ENCODE data around the gene COTL1. TPM values are rescaled to one million over a fixed set of nuclear protein-coding genes. Genes with fewer than 3 reads are reported as not detected.
"Not testable (repeated sequence)": the region's sequence is repeated elsewhere in the genome, so short reads cannot be mapped to it uniquely, and the experiment has no call there.

The COTL1 gene
- total RNA-seq, 1 donor from 2014 or later, result 35.3 TPM

- DNase-seq (ENCODE audit: low read depth) (peak; percentile 94), FAIRE-seq (no peak)
- TF ChIP-seq, protein P1, sequence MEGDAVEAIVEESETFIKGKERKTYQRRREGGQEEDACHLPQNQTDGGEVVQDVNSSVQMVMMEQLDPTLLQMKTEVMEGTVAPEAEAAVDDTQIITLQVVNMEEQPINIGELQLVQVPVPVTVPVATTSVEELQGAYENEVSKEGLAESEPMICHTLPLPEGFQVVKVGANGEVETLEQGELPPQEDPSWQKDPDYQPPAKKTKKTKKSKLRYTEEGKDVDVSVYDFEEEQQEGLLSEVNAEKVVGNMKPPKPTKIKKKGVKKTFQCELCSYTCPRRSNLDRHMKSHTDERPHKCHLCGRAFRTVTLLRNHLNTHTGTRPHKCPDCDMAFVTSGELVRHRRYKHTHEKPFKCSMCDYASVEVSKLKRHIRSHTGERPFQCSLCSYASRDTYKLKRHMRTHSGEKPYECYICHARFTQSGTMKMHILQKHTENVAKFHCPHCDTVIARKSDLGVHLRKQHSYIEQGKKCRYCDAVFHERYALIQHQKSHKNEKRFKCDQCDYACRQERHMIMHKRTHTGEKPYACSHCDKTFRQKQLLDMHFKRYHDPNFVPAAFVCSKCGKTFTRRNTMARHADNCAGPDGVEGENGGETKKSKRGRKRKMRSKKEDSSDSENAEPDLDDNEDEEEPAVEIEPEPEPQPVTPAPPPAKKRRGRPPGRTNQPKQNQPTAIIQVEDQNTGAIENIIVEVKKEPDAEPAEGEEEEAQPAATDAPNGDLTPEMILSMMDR (IDR thresholded peaks at IDR 0.05; ENCODE audit: insufficient read depth, low read length, severe bottlenecking), result no peak
- H3K4me3 ChIP-seq (ENCODE audit: low read depth, low read length), result no peak overlapping the region
- no peaks in the 10 kb centered on the region for H3K27me3 ChIP-seq (ENCODE audit: control insufficient read depth, insufficient read depth, low read length)
- H3K36me3 ChIP-seq (ENCODE audit: control insufficient read depth, insufficient read depth, low read length), result no peaks in the 10 kb centered on the region
Observed at GRCh38 chr16:84520725-84521496, 97.0 kb downstream of the COTL1 start.

DNA sequence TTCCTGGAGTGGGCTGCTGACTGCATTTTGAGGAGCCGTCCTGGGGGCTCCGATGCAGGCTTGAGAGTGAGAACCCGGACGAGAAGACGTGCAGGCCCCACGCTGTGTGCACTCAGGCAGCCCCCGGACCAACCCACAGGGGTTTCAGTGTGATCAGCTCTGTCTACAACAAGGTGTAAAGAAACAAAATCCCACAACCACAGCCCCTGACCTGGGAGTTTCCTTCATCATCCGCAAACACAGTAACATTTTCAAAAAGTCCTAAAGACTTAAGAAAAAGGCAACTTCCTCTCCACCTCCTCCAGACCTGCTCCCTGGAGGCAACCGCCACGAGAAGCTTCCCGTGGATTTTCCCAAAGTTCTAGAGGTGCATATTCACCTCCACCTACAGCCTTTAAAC lies 98.0 kb downstream of the COTL1 start:
- H3K36me3 ChIP-seq (ENCODE audit: control insufficient read depth, insufficient read depth, low read length), result no peaks in the 10 kb centered on the region
- no peak overlapping the region for H3K4me3 ChIP-seq (ENCODE audit: low read depth, low read length)
- DNase-seq (ENCODE audit: low read depth) (no peak), FAIRE-seq (no peak)
- no peaks in the 10 kb centered on the region for H3K27me3 ChIP-seq (ENCODE audit: control insufficient read depth, insufficient read depth, low read length)
- TF ChIP-seq, protein P1 (IDR thresholded peaks at IDR 0.05; ENCODE audit: insufficient read depth, low read length, severe bottlenecking), result no peak

DNA sequence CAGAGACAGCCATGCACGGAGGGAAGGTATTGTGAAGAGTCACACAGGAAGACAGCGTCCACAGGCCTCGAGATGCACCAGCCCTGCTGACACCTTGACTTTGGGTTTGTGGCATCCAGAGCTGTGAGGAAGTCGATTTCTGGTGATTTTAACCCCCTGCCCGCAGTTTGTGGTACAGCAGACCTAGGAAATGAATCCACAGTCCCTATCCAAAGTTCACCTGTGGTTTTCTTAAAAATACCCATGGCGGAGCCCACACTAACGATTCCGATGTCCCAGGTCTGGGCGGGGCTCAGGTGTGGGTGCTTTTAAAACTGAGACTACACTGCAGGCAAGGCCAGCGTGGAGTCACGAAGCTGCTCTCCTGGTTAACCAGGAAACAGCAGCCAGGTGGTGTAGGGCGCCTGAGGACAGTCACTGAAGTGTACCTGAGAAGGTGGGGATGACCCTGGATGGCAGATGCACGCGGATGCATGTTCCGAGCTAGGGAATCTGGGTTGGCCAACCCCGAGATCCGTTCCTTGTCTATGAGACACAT lies 99.0 kb downstream of the COTL1 start:
- no peaks in the 10 kb centered on the region for H3K36me3 ChIP-seq (ENCODE audit: control insufficient read depth, insufficient read depth, low read length)
- TF ChIP-seq, protein P1 (IDR thresholded peaks at IDR 0.05; ENCODE audit: insufficient read depth, low read length, severe bottlenecking), result no peak
- DNase-seq (ENCODE audit: low read depth) (no peak), FAIRE-seq (no peak)
- no peak overlapping the region for H3K4me3 ChIP-seq (ENCODE audit: low read depth, low read length)
- no peaks in the 10 kb centered on the region for H3K27me3 ChIP-seq (ENCODE audit: control insufficient read depth, insufficient read depth, low read length)

GRCh38 chr16:84518220-84518619 lies 99.7 kb downstream of the COTL1 start:
- H3K4me3 ChIP-seq (ENCODE audit: low read depth, low read length); H3K36me3 ChIP-seq (ENCODE audit: control insufficient read depth, insufficient read depth, low read length); H3K27me3 ChIP-seq (ENCODE audit: control insufficient read depth, insufficient read depth, low read length); FAIRE-seq: not testable (repeated sequence)
- peak; percentile 78 for DNase-seq (ENCODE audit: low read depth)

GRCh38 chr16:84517366-84517765 lies 100.5 kb downstream of the COTL1 start:
- no peaks in the 10 kb centered on the region for H3K36me3 ChIP-seq (ENCODE audit: control insufficient read depth, insufficient read depth, low read length)
- H3K27me3 ChIP-seq (ENCODE audit: control insufficient read depth, insufficient read depth, low read length), result no peaks in the 10 kb centered on the region
- no peak overlapping the region for H3K4me3 ChIP-seq (ENCODE audit: low read depth, low read length)
- TF ChIP-seq, protein P1 (IDR thresholded peaks at IDR 0.05; ENCODE audit: insufficient read depth, low read length, severe bottlenecking), result no peak
- FAIRE-seq (no peak), DNase-seq (ENCODE audit: low read depth) (no peak)

Other genes with a start within 250 kb of the COTL1 start
- gene ATP2C2, start 249.5 kb downstream of the COTL1 start, total RNA-seq, result 32.1 and 204 TPM in 2 replicates
- 36.7 and 47.9 TPM in 2 replicates for gene MEAK7, start 113.4 kb downstream of the COTL1 start, total RNA-seq
- 78.7 and 83.0 TPM in 2 replicates for gene KLHL36, start 30.4 kb upstream of the COTL1 start, total RNA-seq
- 33.7 and 47.1 TPM in 2 replicates for gene USP10, start 81.9 kb upstream of the COTL1 start, total RNA-seq
- gene CRISPLD2, start 201.9 kb upstream of the COTL1 start, total RNA-seq, result 0.26 and 0.53 TPM in 2 replicates

Data from bronchial epithelial cell (primary cell).